HG02852 (cell line): ENCODE measurements around the gene OR11H7.
"Not testable (repeated sequence)": the region's sequence is repeated elsewhere in the genome, so short reads cannot be mapped to it uniquely, and the experiment has no call there.

Experiments used
- ATAC-seq: cut with Tn5 transposase; IDR thresholded peaks from one replicate; pipeline ENCODE4 v1.9.1; 2021; ENCODE audit warnings: mild to moderate bottlenecking, moderate library complexity; ENCODE audit not compliant: unreplicated experiment

The OR11H7 gene

GRCh38 chr14:20228681-20229080 is at the start of gene OR11H7:
Gene OR11H7 (plus strand): TSS chr14:20228981.
- no peak for ATAC-seq

DNA sequence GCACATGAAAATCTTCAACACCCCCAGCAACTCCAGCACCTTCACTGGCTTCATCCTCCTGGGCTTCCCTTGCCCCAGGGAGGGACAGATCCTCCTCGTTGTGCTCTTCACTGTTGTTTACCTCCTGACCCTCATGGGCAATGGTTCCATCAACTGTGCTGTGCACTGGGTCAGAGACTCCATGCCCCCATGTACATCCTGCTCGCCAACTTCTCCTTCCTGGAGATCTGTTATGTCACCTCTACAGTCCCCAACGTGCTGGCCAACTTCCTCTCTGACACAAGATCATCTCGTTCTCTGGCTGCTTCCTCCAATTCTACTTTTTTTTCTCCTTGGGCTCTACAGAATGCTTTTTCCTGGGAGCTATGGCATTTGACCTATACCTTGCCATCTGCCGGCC is 49.6 kb upstream of the OR11H7 start:
- ATAC-seq, result no peak

DNA sequence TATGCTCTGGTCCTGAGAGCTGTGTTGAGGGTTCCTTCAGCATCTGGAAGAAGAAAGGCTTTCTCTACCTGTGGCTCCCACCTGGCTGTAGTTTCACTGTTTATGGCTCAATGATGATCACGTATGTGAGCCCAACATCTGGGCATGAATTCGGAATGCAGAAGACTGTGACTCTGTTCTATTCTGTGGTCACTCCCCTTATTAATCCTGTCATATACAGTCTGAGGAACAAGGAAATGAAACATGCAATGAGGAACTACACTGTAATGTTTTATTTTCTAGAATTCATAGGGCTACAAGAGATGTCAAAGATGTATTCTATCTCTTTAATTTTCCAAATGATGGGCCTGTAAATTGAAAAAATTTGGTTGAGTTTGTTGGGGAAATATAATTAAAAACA is 48.9 kb upstream of the OR11H7 start:
- ATAC-seq, result no peak

DNA sequence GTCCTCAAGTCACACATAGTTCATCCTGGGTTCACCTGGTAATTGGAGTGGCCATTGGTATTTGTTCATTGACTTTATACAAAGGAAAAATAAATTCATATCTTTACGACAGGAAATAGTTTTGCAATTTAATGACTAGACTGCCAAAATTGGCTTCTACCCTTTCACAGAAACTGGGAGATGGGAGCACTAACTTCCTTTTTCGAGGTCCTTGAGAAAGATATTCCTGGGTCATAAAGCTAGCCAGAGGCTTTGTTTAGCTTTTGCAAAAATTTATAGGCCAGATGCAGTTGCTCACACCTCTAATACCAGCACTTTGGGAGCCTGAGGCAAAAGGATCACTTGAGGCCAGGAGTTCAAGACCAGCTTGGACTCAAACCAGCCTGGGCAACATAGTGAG is 48.3 kb upstream of the OR11H7 start:
- ATAC-seq, result no peak

DNA sequence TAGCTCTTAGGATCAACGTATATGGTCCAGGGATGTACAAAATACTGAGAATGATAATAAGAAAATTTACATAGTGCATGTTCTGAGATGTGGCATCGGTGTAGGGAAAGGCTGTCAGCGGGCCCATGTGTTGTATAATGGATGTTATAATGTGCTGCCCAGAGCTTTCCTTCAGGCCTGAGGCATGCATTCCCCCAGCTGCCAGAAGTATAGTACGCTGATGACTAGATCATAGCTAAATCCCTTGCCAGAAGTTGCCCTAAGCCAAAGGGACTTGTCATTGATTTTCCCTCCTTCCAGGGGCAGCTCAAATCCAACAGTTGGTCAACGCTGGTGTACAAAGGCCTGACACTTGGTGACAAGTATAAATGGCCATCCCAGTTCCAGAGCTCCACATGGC is 44.6 kb upstream of the OR11H7 start:
- no peak for ATAC-seq

DNA sequence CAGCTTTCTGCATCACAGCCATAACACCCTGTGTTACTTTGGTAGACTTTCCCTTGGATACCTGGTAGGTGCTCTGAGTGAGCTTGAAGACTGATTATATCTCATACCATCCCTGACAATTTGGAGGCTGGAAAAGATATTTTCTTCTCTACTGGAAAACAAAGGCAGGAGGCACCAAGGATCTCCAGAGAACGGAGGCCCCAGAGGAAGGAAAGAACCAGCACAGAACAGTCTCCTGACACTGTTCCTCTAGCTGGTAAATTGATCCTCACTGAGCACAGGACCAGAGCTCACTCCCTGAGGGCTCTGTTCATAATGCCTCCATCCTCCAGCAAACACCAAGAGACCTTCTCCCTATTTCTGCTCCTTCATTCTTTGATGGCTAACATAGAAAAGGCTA is 38.2 kb upstream of the OR11H7 start, which contains the start of gene OR11G2:
Gene OR11G2 (plus strand): TSS at position 301 of the 400 bp plus-strand sequence. CDS start 6,542 bp downstream, outside the sequence.
- ATAC-seq, result no peak

GRCh38 chr14:20191396-20191795 is 37.4 kb upstream of the OR11H7 start:
- no peak for ATAC-seq

- no peak for ATAC-seq
Measured at GRCh38 chr14:20194101-20194500, 34.7 kb upstream of the OR11H7 start.

DNA sequence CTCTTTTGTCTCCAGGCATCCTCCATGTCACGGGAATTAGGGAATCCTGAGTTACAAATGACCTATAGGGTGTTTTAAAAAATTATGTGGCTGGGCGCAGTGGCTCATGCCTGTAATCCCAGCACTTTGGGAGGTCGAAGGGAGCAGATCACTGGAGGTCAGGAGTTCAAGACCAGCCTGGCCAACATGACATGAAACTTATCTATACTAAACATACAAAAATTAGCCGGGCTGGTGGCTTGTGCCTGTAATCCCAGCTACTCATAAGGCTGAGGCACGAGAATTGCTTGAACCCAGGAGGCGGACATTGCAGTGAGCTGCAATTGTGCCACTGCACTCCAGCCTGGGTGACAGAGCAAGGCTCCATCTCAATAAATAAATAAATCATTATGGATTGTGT is 33.6 kb upstream of the OR11H7 start:
- ATAC-seq, result not testable (repeated sequence)

DNA sequence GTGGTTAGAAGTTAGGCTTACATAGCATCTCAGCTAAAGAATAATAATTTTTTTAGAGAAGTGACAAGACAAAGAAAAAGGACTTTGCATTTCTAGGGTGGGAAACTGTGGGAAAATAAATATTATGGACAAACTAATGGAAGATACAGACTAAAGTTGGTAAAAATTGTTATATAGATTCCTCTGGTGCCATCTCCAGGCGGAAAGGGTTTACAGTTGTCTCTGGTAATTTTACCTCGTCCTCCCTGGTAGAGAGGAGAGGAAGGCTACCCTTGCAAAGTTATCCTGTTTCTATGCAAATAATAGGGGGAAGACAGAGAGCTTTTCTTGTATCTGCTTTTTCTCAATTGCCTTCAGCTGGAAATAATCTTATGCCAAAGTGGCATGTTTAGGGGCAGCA is 32.9 kb upstream of the OR11H7 start:
- ATAC-seq, result no peak

- no peak for ATAC-seq
Measured at GRCh38 chr14:20197459-20197858, 31.3 kb upstream of the OR11H7 start.

DNA sequence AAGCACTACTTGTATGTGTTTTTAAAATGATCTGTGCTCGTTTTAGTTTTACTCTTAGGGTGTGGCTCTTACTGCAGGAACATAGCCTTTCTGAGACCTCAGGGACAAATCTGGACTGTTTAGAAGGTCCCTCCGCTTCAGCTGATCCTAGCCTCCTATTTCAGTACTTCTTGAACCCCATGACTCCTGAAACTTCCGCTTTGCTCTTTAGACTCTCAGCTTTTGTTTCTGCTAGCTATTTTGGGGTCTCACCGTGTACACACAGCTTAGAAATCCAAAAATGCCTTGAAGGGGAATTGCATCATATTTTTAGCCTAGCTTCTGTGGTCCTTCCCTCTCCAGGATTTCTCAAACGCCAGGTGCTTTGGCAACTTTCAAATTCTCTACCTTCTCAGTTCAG is 29.8 kb upstream of the OR11H7 start:
- no peak for ATAC-seq

GRCh38 chr14:20204721-20205120 is 24.1 kb upstream of the OR11H7 start:
- no peak for ATAC-seq

GRCh38 chr14:20209595-20209994 is 19.2 kb upstream of the OR11H7 start:
- no peak for ATAC-seq

GRCh38 chr14:20212406-20212805 is 16.4 kb upstream of the OR11H7 start:
- ATAC-seq, result not testable (repeated sequence)

DNA sequence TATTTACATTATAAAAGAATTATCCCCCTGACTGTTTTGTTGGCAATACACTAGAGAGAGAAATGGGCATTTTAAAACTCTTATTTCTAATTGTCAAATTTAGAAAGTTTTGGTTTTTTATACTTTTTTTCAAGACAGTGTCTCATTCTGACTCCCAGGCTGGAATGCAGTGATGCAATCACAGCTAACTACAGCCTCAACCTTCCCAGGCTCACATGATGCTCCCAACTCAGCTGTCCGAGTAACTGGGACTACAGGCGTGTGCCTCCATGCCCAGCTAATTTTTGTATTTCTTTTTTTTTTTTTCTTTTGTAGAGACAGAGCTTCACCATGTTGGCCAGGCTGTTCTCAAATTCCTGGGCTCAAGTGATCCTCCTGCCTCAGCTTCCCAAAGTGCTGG is 13.6 kb upstream of the OR11H7 start:
- no peak for ATAC-seq

GRCh38 chr14:20219033-20219432 is 9.7 kb upstream of the OR11H7 start:
- ATAC-seq, result no peak

DNA sequence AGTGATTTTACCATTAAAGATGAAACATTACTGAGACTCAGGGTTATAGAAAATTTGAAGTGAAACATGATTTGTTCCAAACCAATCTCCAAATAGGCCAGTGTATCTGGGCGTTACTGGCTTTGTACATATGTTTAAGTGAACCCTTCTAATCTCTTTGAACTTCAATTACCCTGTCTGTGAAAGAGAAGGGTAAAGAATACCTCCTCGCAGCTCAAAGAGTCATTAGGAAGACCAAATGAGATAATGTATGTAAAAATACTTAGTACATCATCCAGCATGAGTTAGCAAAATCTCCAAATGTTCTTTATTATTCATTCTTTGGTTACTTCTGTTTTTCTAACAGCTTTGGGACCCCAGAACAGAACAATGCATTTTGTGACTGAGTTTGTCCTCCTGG is 5.4 kb upstream of the OR11H7 start, which contains the start of gene OR11H6:
Gene OR11H6 (plus strand): TSS at position 301 of the 400 bp plus-strand sequence. CDS start 0 bp downstream, at position 301.
- no peak for ATAC-seq

DNA sequence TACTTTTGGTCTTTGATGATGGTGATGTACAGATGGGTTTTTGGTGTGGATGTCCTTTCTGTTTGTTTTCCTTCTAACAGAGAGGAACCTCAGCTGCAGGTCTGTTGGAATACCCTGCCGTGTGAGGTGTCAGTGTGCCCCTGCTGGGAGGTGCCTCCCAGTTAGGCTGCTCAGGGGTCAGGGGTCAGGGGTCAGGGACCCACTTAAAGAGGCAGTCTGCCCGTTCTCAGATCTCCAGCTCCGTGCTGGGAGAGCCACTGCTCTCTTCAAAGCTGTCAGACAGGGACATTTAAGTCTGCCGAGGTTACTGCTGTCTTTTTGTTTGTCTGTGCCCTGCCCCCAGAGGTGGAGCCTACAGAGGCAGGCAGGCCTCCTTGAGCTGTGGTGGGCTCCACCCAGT is 6.6 kb downstream of the OR11H7 start:
- ATAC-seq, result not testable (repeated sequence)

- no peak for ATAC-seq
Measured at GRCh38 chr14:20247646-20248246, 19.0 kb downstream of the OR11H7 start.

GRCh38 chr14:20262642-20263128 is 33.9 kb downstream of the OR11H7 start:
- ATAC-seq, result no peak

GRCh38 chr14:20264361-20264760 is 35.6 kb downstream of the OR11H7 start:
- not testable (repeated sequence) for ATAC-seq

- no peak for ATAC-seq
Measured at GRCh38 chr14:20274062-20274461, 45.3 kb downstream of the OR11H7 start.
